GM19023 (cell line): ENCODE measurements around the gene CLTA.
"Not testable (repeated sequence)": the region's sequence is repeated elsewhere in the genome, so short reads cannot be mapped to it uniquely, and the experiment has no call there.

Experiments
- ATAC-seq: cut with Tn5 transposase; IDR thresholded peaks from one replicate; pipeline ENCODE4 v1.9.1; 2021; ENCODE audit warnings: mild to moderate bottlenecking, moderate library complexity; ENCODE audit not compliant: unreplicated experiment

Gene CLTA

DNA sequence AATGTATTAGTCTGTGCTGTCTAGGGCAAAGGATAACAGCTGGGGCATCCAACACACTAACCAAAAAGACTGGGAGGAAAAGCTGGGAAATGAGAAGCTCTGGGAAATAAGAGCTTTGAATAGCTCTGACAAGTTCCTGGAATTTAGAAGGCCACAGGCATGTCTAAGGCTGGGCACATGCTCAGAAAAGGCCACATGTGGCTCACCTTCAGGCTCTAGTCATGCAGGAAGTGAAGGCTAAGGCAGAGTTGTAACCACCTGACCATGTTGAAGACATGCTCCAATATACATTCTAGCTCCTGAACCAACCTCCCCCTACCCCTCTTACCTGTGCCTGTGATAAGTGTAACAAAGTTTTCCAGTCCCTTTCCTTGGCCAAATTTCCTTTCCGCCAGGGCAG is 31.7 kb downstream of the CLTA start:
- no peak for ATAC-seq

DNA sequence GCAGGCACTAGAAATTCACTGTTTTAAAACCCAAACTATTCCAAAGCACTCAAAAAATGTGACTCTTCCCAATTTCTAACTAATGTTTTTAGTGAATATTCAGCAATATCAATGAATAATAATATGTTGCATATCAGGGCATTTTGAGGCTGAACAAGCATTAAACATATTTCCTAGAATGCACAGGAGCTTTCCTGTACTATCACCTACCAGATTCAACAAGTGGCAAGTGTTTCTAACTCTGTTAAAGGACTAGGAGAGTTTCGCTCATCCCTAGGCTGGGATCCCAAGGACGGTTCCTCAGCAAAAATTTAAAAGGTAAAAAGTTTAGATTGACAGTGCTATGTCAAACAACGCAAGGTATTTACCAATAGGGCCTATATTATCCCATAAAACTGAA is 46.5 kb downstream of the CLTA start:
- ATAC-seq = no peak

GRCh38 chr9:36239205-36239604 is 48.5 kb downstream of the CLTA start:
- ATAC-seq = not testable (repeated sequence)

DNA sequence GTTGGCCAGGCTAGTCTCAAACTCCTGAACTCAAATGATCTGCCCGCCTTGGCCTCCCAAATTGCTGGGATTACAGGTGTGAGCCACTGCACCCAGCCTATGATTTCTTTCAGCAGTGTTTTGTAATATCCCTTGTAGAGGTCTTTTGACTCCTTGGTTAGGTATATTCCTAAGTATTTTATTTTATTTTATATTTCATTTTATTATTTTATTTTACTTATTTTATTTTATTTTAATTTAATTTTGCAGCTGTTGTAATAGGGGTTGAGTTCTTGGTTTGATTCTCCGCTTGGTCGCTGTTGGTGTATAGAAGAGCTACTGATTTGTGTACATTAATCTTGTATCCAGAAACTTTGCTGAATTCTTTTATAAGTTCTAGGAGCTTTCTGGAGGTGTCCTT is 49.0 kb downstream of the CLTA start:
- ATAC-seq = not testable (repeated sequence)

DNA sequence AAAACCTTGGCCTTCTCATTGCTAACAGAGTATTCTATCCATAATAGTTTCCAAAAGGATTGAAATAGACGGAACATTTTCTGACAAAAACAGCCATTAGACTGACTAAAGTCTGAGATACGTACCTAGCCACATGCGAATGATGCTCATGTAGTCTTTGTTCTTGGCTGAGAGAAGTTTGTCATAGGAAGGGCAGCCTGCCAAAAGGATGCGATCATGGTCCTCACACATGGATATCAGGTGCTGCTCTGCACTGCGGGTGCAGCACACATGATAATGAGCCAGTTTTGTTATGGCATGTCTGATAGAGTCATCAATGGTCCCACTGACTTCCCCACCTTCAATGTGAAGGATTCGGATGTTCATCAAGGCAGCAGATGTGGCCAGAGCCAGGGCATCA is 55.2 kb downstream of the CLTA start:
- no peak for ATAC-seq

GRCh38 chr9:36247356-36247755 is 56.6 kb downstream of the CLTA start:
- no peak for ATAC-seq

GRCh38 chr9:36248061-36248460 is 57.3 kb downstream of the CLTA start:
- not testable (repeated sequence) for ATAC-seq

GRCh38 chr9:36249189-36249588 is 58.5 kb downstream of the CLTA start:
- no peak for ATAC-seq

DNA sequence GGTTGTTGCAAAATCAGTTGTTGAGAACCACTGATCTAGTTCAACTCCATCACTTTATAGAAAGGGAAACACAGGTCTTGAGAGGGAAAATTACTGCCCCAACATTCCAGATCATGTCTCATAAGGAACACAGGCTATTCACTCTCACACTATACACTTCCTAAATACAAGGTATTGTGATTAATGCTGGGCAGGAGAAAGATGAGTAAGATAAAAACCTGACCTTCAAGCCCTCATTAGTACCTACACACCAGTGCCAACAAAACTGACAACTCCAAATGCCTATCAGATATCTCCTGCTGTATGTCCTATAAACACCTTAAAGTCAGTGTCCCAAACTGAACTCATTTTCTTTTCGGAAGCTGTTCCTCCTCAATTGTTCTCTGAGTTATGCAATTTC is 59.4 kb downstream of the CLTA start:
- ATAC-seq = no peak

- ATAC-seq = no peak
Observed at GRCh38 chr9:36251428-36251827, 60.7 kb downstream of the CLTA start.

DNA sequence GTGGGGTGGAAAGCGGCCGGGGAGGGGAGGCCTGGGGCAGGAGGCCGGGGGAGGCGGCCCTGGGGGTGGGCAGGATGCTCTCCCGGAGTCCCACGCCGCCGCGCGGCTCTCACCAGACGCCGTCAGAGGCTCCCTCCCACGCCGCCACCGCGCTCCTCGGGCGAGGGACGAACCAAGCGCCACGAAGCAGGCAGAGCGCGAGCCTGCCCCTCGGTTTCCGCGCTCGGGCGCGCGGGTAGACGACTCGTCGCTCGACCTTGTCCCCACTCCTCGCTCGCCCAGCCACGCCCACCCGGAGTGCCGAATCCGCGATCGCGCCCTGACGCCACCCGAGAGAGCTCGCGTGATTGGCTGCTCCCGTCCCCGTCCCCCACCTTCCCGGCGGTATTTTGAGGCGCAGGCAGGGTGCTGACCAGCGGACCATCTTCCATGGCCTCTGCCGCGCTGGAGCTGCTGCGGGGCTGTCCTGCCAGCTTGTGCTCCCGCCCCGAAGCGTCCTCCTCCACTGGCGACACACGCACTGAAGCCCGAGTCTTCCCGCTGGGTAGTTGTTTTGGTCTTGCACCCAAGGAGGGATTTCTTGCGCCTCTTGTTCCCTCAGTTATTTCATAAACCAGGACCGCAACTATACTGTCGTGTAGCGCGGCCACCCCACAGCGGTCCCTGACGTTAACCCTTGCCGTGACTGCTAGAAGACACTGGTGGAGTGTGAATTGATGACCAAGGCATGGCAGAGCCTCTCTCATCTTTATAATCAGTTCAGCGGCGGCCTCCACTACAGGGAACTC is 67.7 kb downstream of the CLTA start, which contains the start of gene GNE:
TSS of gene GNE (minus strand) at position 241 of the 788 bp plus-strand sequence. CDS start 9,093 bp downstream, outside the sequence.
- ATAC-seq = peak; percentile 91

- ATAC-seq = no peak
Observed at GRCh38 chr9:36258996-36259533, 68.3 kb downstream of the CLTA start.
